Common myeloid progenitor, CD34-positive (primary cell): ENCODE results near the gene DAGLA.

Source experiments
- CTCF ChIA-PET: fragments of 350-600 bp; sonication (Branson Sonifier 250); formaldehyde crosslinking; loops from one replicate; lab custom pipeline; 2021; ENCODE audit warnings: antibody characterized with exemption; lab: Charles Lee
- POLR2A ChIA-PET: fragments of 350-600 bp; sonication (Branson Sonifier 250); formaldehyde crosslinking; loops from one replicate; lab custom pipeline; 2021; ENCODE audit warnings: antibody characterized with exemption; lab: Charles Lee
- DNase-seq, 3 donors: peaks; one replicate each; pipeline versions ENCODE4 v3.0.0 to v3.0.0-alpha.2; 2013
- H3K27ac ChIP-seq, 2 experiments: 1 replicate in 1 of 2; 2 replicates in 1 of 2; pipeline ENCODE4 v1.7.0; 2013; ENCODE audit warnings: inconsistent platforms in 2 of 2, low read length in 2 of 2, mild to moderate bottlenecking in 2 of 2, low read depth in 1 of 2, moderate library complexity in 1 of 2; ENCODE audit not compliant: severe bottlenecking in 2 of 2, insufficient read depth in 1 of 2, poor library complexity in 1 of 2
- H3K27me3 ChIP-seq, 5 experiments: replicated peaks in 2 of 5; 1 replicate in 3 of 5; 2 replicates in 2 of 5; pipeline versions ENCODE4 v1.6.1 to v1.7.0; 2013; ENCODE audit warnings: low read length in 4 of 5, mild to moderate bottlenecking in 2 of 5, moderate library complexity in 2 of 5, inconsistent platforms in 1 of 5; ENCODE audit not compliant: insufficient read depth in 5 of 5, control insufficient read depth in 4 of 5
- H3K36me3 ChIP-seq, 4 experiments: 1 replicate in 2 of 4; 2 replicates in 2 of 4; pipeline versions ENCODE4 v1.6.1 to v1.7.0; 2013; ENCODE audit warnings: low read length in 3 of 4, control low read depth in 1 of 4, mild to moderate bottlenecking in 1 of 4; ENCODE audit not compliant: control insufficient read depth in 4 of 4, insufficient read depth in 4 of 4
- H3K4me1 ChIP-seq, 4 experiments: 1 replicate in 3 of 4; 2 replicates in 1 of 4; pipeline versions ENCODE4 v1.6.1 to v1.7.1; 2013; ENCODE audit warnings: low read length in 3 of 4, mild to moderate bottlenecking in 3 of 4, control low read depth in 1 of 4, inconsistent platforms in 1 of 4, moderate library complexity in 1 of 4; ENCODE audit not compliant: control insufficient read depth in 4 of 4, insufficient read depth in 4 of 4; ENCODE audit errors: control extremely low read depth in 1 of 4
- H3K4me3 ChIP-seq, 7 experiments: 1 replicate in 4 of 7; 2 replicates in 3 of 7; pipeline versions ENCODE4 v1.5.1 to v1.7.0; 2013; ENCODE audit warnings: mild to moderate bottlenecking in 7 of 7, low read length in 6 of 7, moderate library complexity in 6 of 7, inconsistent platforms in 2 of 7, low read depth in 2 of 7, control low read depth in 1 of 7; ENCODE audit not compliant: insufficient read depth in 4 of 7, control insufficient read depth in 1 of 7; ENCODE audit errors: extremely low read depth in 1 of 7
- H3K9me3 ChIP-seq, 5 experiments: 1 replicate in 4 of 5; 2 replicates in 1 of 5; pipeline versions ENCODE4 v1.6.1 to v1.7.1; 2013; ENCODE audit warnings: low read length in 4 of 5, mild to moderate bottlenecking in 2 of 5, inconsistent platforms in 1 of 5, low read depth in 1 of 5, moderate library complexity in 1 of 5; ENCODE audit not compliant: control insufficient read depth in 4 of 5, insufficient read depth in 2 of 5; ENCODE audit errors: control extremely low read depth in 1 of 5
- WGBS: methylation state at CpG from one replicate; pipeline ENCODE4 v1.1.5; 2013; ENCODE audit not compliant: insufficient coverage; 5-methylcytosine and 5-hydroxymethylcytosine counted together

The DAGLA gene

GRCh38 chr11:61795876-61796526 lies 115.8 kb downstream of the DAGLA start:
- Histone ChIP-seq H3K36me3 (peaks cover 3 to 56% (median 12%) of the 10 kb centered on the region in 4 experiments), H3K27me3 (no peaks in the 10 kb centered on the region), H3K27ac (no peak overlapping the region), H3K9me3 (no peaks in the 10 kb centered on the region), H3K4me1 (peaks cover 11 to 29% (median 25%) of the 10 kb centered on the region in 4 experiments), H3K4me3 (no peak overlapping the region)
- 98% methylated on average over 17 of the region's 18 CpGs for WGBS
- CTCF ChIA-PET: interaction anchor here (0.9 to 19.2 kb wide), 21 partner anchors 9 to 325 kb away, joined by 3 to 218 read pairs (median 9); partner anchors contain the start of gene FADS1
- POLR2A ChIA-PET: no interaction called here
- no peak for DNase-seq
